ENCODE results near the gene FNBP1L. TPM values are rescaled to one million over a fixed set of nuclear protein-coding genes. Genes with fewer than 3 reads are reported as not detected.

FNBP1L gene
- total RNA-seq, 1 experiment from 2014 or later: 119 TPM

DNA sequence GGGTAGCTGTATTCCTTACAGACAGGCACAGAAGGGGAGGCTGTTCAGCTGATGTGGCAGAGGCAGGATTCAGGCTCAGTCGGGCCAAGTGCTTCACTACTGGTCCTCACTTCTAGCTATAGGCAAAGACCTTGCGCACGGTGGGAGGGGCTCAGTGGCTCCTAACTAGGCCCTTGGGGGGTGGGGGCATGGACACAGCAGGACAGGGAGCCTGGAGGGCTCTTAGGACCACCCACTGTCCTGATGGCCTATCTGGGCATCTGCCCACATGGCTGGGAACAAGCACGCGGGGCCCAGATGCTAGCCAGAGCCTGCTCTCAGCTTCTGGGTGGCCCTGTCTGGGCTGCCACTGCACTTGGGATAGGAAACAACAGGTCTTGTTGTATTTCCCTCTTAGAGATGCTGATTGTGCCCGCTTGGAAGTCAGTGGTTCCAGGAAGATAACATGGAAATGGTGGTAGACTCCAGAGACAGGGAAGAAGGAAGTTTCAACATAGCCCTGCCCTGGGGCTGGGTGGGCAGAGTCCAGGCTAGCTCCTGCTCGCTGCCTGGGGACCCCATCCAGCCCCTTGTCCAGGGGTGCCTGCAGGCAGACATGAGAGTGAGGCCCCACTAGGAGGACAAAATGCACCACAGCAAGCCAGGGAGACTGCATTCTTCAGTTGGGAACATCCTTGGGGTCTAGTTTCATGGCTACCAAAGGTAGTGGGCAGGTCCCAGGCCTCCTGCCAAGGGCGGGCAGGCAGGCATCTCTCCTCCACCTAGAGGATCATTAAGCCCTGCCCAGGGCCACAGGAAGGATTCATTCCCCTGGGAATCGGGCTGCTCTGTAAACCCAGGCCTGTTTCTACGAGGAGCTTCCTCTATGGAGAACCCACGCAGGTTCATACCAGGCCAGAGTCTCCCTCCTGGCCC, 131.2 kb downstream of the FNBP1L start:
- H2BK120ac ChIP-seq (ENCODE audit: low read depth, low read length, poor library complexity, severe bottlenecking): no peak overlapping the region
- no peak overlapping the region for H4K5ac ChIP-seq (ENCODE audit: insufficient read length, low read depth, low read length)
- H4K20me1 ChIP-seq (ENCODE audit: control insufficient read depth, insufficient read depth, insufficient read length): no peaks in the 10 kb centered on the region
- H3K4me1 ChIP-seq (ENCODE audit: insufficient read depth, low read length): no peaks in the 10 kb centered on the region
- H2BK12ac ChIP-seq (ENCODE audit: insufficient read length, low read depth, low read length): no peak overlapping the region
- H3K79me1 ChIP-seq (ENCODE audit: insufficient read depth, low read depth, low read length, poor library complexity, severe bottlenecking): no peaks in the 10 kb centered on the region
- H3K9me3 Mint-ChIP-seq: no peaks in the 10 kb centered on the region
- H3K4ac ChIP-seq (ENCODE audit: low read depth, low read length): no peak overlapping the region
- peaks cover 10 to 15% of the 10 kb centered on the region in 2 experiments for H3K4me1 Mint-ChIP-seq
- no peak for DNase-seq
- no peak overlapping the region for H3T11ph ChIP-seq (ENCODE audit: low read length)
- no peaks in the 10 kb centered on the region; the same call in 1 of the 2 replicates for H3K27me3 ChIP-seq (ENCODE audit: insufficient read depth, low read length)
- no peak overlapping the region for H2BK20ac ChIP-seq (ENCODE audit: low read depth, low read length, poor library complexity, severe bottlenecking)
- H3K27me3 Mint-ChIP-seq (ENCODE audit: low read depth): no peaks in the 10 kb centered on the region
- no peak overlapping the region for H3K23ac ChIP-seq (ENCODE audit: insufficient read length, low read depth, low read length)
- no peaks in the 10 kb centered on the region for H3K79me2 ChIP-seq (ENCODE audit: insufficient read depth, low read length)
- H2BK5ac ChIP-seq (ENCODE audit: insufficient read length, low read length): no peak overlapping the region
- TF ChIP-seq, protein P1, sequence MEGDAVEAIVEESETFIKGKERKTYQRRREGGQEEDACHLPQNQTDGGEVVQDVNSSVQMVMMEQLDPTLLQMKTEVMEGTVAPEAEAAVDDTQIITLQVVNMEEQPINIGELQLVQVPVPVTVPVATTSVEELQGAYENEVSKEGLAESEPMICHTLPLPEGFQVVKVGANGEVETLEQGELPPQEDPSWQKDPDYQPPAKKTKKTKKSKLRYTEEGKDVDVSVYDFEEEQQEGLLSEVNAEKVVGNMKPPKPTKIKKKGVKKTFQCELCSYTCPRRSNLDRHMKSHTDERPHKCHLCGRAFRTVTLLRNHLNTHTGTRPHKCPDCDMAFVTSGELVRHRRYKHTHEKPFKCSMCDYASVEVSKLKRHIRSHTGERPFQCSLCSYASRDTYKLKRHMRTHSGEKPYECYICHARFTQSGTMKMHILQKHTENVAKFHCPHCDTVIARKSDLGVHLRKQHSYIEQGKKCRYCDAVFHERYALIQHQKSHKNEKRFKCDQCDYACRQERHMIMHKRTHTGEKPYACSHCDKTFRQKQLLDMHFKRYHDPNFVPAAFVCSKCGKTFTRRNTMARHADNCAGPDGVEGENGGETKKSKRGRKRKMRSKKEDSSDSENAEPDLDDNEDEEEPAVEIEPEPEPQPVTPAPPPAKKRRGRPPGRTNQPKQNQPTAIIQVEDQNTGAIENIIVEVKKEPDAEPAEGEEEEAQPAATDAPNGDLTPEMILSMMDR (conservative IDR thresholded peaks at IDR 0.05): no peak
- no peak overlapping the region for H2BK15ac ChIP-seq (ENCODE audit: low read depth, low read length)
- no peak overlapping the region for H4K8ac ChIP-seq (replicated peaks; ENCODE audit: insufficient read length, low read depth, low read length)
- no peak overlapping the region for H3K9ac ChIP-seq (ENCODE audit: extremely low read depth, insufficient read length, low read length)
- no peak overlapping the region for H3K14ac ChIP-seq (ENCODE audit: insufficient read depth, low read length)
- H3K27ac ChIP-seq (ENCODE audit: insufficient read length, low read depth, low read length): no peak overlapping the region
- WGBS (ENCODE audit: extremely low coverage, insufficient read length, low lambda C conversion rate): no CpG with 5 or more reads among the region's 11 CpGs
- no peaks in the 10 kb centered on the region for H3K23me2 ChIP-seq (ENCODE audit: insufficient read length, low read depth, low read length, poor library complexity, severe bottlenecking)
- peak overlapping the region in 2 of 3 experiments; percentile 48 to 57; a peak in 2 of 7 replicates for H3K27ac Mint-ChIP-seq
- no peaks in the 10 kb centered on the region for H3K9me3 ChIP-seq (ENCODE audit: control insufficient read depth, low read depth, low read length)
- no peak overlapping the region for H2AK5ac ChIP-seq (ENCODE audit: insufficient read length, low read length)
- no peak overlapping the region for H3K56ac ChIP-seq (ENCODE audit: insufficient read length, low read depth, low read length)
- H3K18ac ChIP-seq (ENCODE audit: insufficient read length, low read depth, low read length): no peak overlapping the region
- no peak overlapping the region for H3K4me2 ChIP-seq (ENCODE audit: insufficient read depth, insufficient read length, low read length)
- H2AFZ ChIP-seq (ENCODE audit: low read length): no peak overlapping the region
- no peak overlapping the region for H4K91ac ChIP-seq (ENCODE audit: insufficient read length, low read depth, low read length)
- H3K36me3 Mint-ChIP-seq (ENCODE audit: insufficient read depth in 1 of 3, low read depth in 3 of 3): peaks cover 3 to 31% (median 8%) of the 10 kb centered on the region in 3 experiments; a peak in 6 of 7 replicates
- no peak overlapping the region for H3K4me3 Mint-ChIP-seq
